Measurements from ENCODE around the gene PHF21B. TPM values are rescaled to one million over a fixed set of nuclear protein-coding genes. Genes with fewer than 3 reads are reported as not detected.

PHF21B gene
- total and polyA plus RNA-seq, 5 donors from 2014 or later = not detected

DNA sequence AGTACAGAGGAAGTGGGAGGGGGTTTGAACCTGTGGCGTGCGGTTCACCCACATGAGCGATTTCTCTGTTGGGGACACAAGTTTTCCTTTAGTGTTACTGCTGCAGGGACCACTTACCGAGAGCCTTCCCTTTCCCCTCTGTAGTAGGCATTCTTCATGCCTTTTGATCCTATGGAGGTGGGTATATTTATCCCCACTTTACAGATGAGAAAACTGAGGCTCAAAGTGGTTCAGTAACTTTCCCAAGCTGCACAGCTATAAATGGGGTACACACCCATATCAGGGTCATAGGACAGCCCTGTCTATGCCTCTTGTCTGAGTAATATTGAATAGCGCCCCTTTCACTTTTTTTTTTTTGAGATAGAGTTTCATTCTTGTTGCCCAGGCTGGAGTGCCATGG, 3.3 kb upstream of the PHF21B start:
- H3K36me3 ChIP-seq (ENCODE audit: control insufficient read depth, insufficient read depth, low read length) = no peaks in the 10 kb centered on the region
- H3K4me1 ChIP-seq (ENCODE audit: control insufficient read depth, insufficient read depth, low read length, poor library complexity, severe bottlenecking) = peaks cover 14% of the 10 kb centered on the region
- no peak overlapping the region for H3K4me3 ChIP-seq (ENCODE audit: low read depth, low read length)
- H3K4me1 Mint-ChIP-seq = peaks cover 0 to 9% (median 6%) of the 10 kb centered on the region in 4 donors
- no peaks in the 10 kb centered on the region for H3K9me3 ChIP-seq (ENCODE audit: control insufficient read depth in 2 of 2, low read length in 2 of 2)
- peaks cover 32% of the 10 kb centered on the region for H3K27me3 Mint-ChIP-seq
- no peak overlapping the region for H3K27ac ChIP-seq (ENCODE audit: insufficient read depth, low read length, poor library complexity, severe bottlenecking)
- no peaks in the 10 kb centered on the region for H3K36me3 Mint-ChIP-seq
- no peak overlapping the region for H3K4me3 Mint-ChIP-seq
- H3K9me3 Mint-ChIP-seq = peaks cover 0 to 2% (median 0%) of the 10 kb centered on the region in 7 donors
- no peak for DNase-seq
- ATAC-seq (ENCODE audit: low read depth in 2 of 2) = no peak
- peaks cover 8% of the 10 kb centered on the region for H3K27me3 ChIP-seq (ENCODE audit: control insufficient read depth, insufficient read depth, low read length)
- no peak overlapping the region for H3K27ac Mint-ChIP-seq

DNA sequence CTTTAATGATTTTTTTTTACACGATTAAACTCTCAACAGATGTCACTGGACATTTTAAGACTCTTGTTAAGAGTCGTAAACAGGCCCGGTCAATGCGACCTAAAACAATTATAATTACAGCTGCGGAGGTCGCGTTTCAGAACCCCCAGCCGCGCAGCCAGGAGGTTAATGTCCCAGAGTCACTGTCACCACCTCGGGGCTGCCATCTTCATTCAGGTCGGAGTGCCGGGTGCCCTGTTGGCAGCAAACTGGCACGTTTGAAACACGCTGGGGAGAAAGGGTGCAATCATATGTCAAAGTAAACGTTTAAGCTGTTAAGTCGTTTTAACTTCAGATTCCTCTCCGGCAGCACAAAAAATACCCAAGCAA, 711 bp upstream of the PHF21B start:
- Histone ChIP-seq H3K27me3 (ENCODE audit: control insufficient read depth, insufficient read depth, low read length) (peaks cover 14% of the 10 kb centered on the region), H3K4me1 (ENCODE audit: control insufficient read depth, insufficient read depth, low read length, poor library complexity, severe bottlenecking) (peaks cover 26% of the 10 kb centered on the region), H3K4me3 (ENCODE audit: low read depth, low read length) (no peak overlapping the region), H3K9me3 (ENCODE audit: control insufficient read depth in 2 of 2, low read length in 2 of 2) (no peaks in the 10 kb centered on the region), H3K27ac (ENCODE audit: insufficient read depth, low read length, poor library complexity, severe bottlenecking) (no peak overlapping the region), H3K36me3 (ENCODE audit: control insufficient read depth, insufficient read depth, low read length) (no peaks in the 10 kb centered on the region)
- no peak for DNase-seq
- H3K27me3 Mint-ChIP-seq = peaks cover 36% of the 10 kb centered on the region
- peaks cover 0 to 5% (median 0%) of the 10 kb centered on the region in 7 donors for H3K9me3 Mint-ChIP-seq
- no peak for ATAC-seq (ENCODE audit: low read depth in 2 of 2)
- H3K27ac Mint-ChIP-seq = no peak overlapping the region
- no peaks in the 10 kb centered on the region for H3K36me3 Mint-ChIP-seq
- H3K4me3 Mint-ChIP-seq = peak overlapping the region; percentile 52 to 93 (median 82)
- H3K4me1 Mint-ChIP-seq = peaks cover 0 to 15% (median 10%) of the 10 kb centered on the region in 4 donors

DNA sequence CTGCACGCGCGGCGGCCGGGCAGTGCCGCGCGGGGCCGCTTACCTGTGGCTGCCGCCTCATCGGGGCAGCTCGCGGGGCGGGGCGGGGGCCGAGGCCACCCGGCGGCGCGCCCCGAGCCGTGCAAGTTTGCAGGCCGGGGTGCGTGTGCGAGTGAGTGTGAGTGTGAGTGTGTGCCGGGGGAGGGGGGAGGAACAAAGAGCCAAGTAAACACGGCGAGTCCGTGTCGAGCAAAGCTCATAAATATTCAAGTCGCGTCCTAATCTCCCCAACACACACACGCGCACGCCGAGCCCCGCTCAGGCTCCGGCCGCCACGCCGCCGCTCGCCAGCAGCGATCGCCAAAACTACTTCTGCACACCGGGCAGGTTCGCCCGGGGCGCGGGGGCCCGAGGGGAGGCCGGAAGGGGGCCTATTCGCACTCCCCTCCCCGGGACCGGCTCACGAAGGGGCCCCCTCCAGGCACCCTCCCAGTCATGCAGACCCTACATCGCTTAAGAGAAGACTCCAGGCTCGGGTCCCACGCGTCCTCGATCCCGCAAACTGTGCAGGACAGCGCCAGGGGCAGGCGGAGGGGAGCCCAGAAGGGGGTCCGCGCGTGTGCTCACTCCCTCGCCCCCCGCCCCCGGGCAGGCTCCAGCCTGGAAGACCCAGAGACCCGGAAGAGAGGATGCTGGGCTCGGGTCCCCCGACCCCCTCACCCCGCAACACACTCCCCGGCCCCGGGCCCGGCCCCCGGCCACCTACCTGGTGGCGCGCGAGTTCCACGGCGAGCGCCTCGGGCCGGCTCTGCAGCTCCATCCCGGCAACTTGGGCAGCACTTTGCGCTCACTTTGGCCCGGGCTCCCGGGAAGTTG, 827 bp downstream of the PHF21B start:
- peaks cover 45% of the 10 kb centered on the region for H3K27me3 Mint-ChIP-seq
- no peak overlapping the region for H3K4me3 ChIP-seq (ENCODE audit: low read depth, low read length)
- no peaks in the 10 kb centered on the region for H3K9me3 ChIP-seq (ENCODE audit: control insufficient read depth in 2 of 2, low read length in 2 of 2)
- H3K27ac ChIP-seq (ENCODE audit: insufficient read depth, low read length, poor library complexity, severe bottlenecking) = no peak overlapping the region
- no peak for DNase-seq
- peaks cover 0 to 15% (median 10%) of the 10 kb centered on the region in 4 donors for H3K4me1 Mint-ChIP-seq
- no peaks in the 10 kb centered on the region for H3K36me3 Mint-ChIP-seq
- H3K27me3 ChIP-seq (ENCODE audit: control insufficient read depth, insufficient read depth, low read length) = peaks cover 24% of the 10 kb centered on the region
- H3K36me3 ChIP-seq (ENCODE audit: control insufficient read depth, insufficient read depth, low read length) = no peaks in the 10 kb centered on the region
- H3K27ac Mint-ChIP-seq = no peak overlapping the region
- ATAC-seq (ENCODE audit: low read depth in 2 of 2) = no peak
- peaks cover 26% of the 10 kb centered on the region for H3K4me1 ChIP-seq (ENCODE audit: control insufficient read depth, insufficient read depth, low read length, poor library complexity, severe bottlenecking)
- peaks cover 0 to 6% (median 0%) of the 10 kb centered on the region in 7 donors for H3K9me3 Mint-ChIP-seq
- H3K4me3 Mint-ChIP-seq = no peak overlapping the region

DNA sequence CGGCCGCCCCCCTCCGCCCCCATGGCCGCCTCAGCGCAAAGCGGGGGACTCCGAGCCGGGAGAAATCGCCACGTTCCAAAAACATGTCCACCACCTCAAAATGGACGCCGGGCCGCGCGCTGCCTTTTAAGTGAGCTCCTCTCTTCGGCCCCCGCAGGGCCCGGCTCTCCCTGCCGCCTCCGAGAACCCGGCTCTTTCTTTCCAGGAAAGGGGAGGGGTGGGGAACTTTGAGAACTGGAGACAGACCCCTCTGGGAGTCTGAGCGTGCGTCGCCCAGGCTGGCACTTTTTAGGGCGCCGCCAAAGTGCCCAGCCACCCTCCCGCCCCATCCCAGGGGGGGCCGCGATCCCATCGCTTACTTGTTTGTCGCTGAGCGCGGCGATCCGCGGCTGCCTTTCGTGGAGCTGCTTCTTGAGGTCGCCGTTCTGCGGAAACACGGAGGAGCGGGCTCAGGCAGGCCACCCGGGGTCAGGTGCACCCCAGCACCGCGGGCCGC, 1.6 kb downstream of the PHF21B start:
- ATAC-seq (ENCODE audit: low read depth in 2 of 2) (no peak), DNase-seq (no peak)
- no peak overlapping the region for H3K4me3 ChIP-seq (ENCODE audit: low read depth, low read length)
- peaks cover 49% of the 10 kb centered on the region for H3K27me3 Mint-ChIP-seq
- peaks cover 26% of the 10 kb centered on the region for H3K4me1 ChIP-seq (ENCODE audit: control insufficient read depth, insufficient read depth, low read length, poor library complexity, severe bottlenecking)
- no peak overlapping the region for H3K27ac Mint-ChIP-seq
- H3K27ac ChIP-seq (ENCODE audit: insufficient read depth, low read length, poor library complexity, severe bottlenecking) = no peak overlapping the region
- peaks cover 0 to 15% (median 10%) of the 10 kb centered on the region in 4 donors for H3K4me1 Mint-ChIP-seq
- peak overlapping the region in 1 of 4 donors; percentile 35 for H3K4me3 Mint-ChIP-seq
- peaks cover 0 to 6% (median 0%) of the 10 kb centered on the region in 7 donors for H3K9me3 Mint-ChIP-seq
- H3K9me3 ChIP-seq (ENCODE audit: control insufficient read depth in 2 of 2, low read length in 2 of 2) = no peaks in the 10 kb centered on the region
- H3K27me3 ChIP-seq (ENCODE audit: control insufficient read depth, insufficient read depth, low read length) = peaks cover 24% of the 10 kb centered on the region
- no peaks in the 10 kb centered on the region for H3K36me3 Mint-ChIP-seq
- H3K36me3 ChIP-seq (ENCODE audit: control insufficient read depth, insufficient read depth, low read length) = no peaks in the 10 kb centered on the region

DNA sequence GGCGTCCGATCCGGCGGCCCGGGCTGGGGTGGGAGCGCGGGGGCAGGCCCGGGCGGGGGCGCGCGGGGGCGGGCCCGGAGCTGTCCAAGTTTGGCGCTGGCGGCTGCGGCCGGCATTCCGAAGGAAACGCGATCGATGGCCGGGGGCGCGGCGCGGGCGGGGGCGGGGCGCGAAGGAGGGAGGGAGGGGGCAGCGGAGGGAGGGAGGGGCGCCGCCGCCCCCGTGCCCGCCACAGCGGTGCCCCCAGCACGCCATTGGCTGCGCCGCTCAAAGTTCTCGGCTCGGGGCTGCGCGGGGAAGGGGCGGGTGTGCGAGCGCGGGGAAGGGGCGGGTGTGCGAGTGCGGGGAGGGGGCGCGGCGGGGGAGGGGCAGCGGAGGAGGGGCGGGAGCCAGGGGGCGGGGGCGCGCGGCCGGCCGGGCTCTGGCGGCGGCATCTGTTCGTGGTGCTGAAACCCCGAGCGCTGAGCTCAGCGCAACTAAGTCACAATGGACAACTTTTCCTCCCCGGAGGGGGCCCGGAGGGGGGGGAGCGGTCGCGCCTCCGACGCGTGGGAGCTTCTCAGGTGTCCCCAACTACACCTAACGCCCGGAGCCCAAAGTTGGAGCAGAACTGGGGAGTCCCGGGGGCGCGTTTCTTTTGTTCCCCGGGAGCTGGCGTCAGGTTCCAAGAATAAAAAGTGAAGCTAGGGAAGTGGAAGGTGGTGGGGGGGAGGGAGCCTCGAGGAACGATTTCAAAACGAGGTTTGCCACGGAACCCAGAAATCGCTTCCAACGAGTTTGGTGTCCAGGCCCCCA, 2.2 kb downstream of the PHF21B start:
- peaks cover 24% of the 10 kb centered on the region for H3K27me3 ChIP-seq (ENCODE audit: control insufficient read depth, insufficient read depth, low read length)
- DNase-seq = no peak

DNA sequence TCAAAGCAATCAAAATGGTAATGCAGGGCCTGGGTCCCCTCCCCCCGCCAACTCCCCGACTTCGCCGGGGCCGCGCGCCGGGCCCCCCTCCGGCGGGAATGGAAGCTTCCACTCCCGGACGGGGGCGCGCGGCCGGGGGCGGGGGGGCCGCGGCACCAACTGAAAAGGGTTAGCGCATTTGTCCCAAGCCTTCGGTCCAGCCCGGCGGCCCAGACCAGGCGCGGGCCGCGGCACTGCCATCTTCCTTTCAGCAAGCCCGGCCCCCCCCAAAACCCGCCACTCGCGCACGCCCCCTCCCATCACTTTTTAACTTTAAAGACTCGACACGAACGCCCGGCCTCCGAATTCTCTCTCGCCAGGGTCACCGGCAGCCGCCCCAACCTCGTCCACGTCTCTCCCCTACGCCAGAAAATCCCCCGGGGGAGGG, 2.8 kb downstream of the PHF21B start:
- ATAC-seq (ENCODE audit: low read depth in 2 of 2) (no peak), DNase-seq (no peak)
- Mint-ChIP-seq H3K27me3 (peaks cover 57% of the 10 kb centered on the region), H3K9me3 (peaks cover 0 to 6% (median 0%) of the 10 kb centered on the region in 7 donors), H3K27ac (no peak overlapping the region), H3K36me3 (no peaks in the 10 kb centered on the region), H3K4me1 (peaks cover 0 to 15% (median 10%) of the 10 kb centered on the region in 4 donors), H3K4me3 (peak overlapping the region in 2 of 4 donors; percentile 69 to 78)
- Histone ChIP-seq H3K36me3 (ENCODE audit: control insufficient read depth, insufficient read depth, low read length) (no peaks in the 10 kb centered on the region), H3K9me3 (ENCODE audit: control insufficient read depth in 2 of 2, low read length in 2 of 2) (no peaks in the 10 kb centered on the region), H3K4me1 (ENCODE audit: control insufficient read depth, insufficient read depth, low read length, poor library complexity, severe bottlenecking) (peaks cover 26% of the 10 kb centered on the region), H3K27me3 (ENCODE audit: control insufficient read depth, insufficient read depth, low read length) (peaks cover 24% of the 10 kb centered on the region), H3K4me3 (ENCODE audit: low read depth, low read length) (no peak overlapping the region), H3K27ac (ENCODE audit: insufficient read depth, low read length, poor library complexity, severe bottlenecking) (no peak overlapping the region)

More for the DNA sequence above, 2.2 kb downstream of the PHF21B start:
- no peak for ATAC-seq (ENCODE audit: low read depth in 2 of 2)
- Histone ChIP-seq H3K4me1 (ENCODE audit: control insufficient read depth, insufficient read depth, low read length, poor library complexity, severe bottlenecking) (peaks cover 26% of the 10 kb centered on the region), H3K27ac (ENCODE audit: insufficient read depth, low read length, poor library complexity, severe bottlenecking) (no peak overlapping the region), H3K9me3 (ENCODE audit: control insufficient read depth in 2 of 2, low read length in 2 of 2) (no peaks in the 10 kb centered on the region), H3K36me3 (ENCODE audit: control insufficient read depth, insufficient read depth, low read length) (no peaks in the 10 kb centered on the region), H3K4me3 (ENCODE audit: low read depth, low read length) (no peak overlapping the region)
- Mint-ChIP-seq H3K36me3 (no peaks in the 10 kb centered on the region), H3K27me3 (peaks cover 51% of the 10 kb centered on the region), H3K4me3 (no peak overlapping the region), H3K9me3 (peaks cover 0 to 6% (median 0%) of the 10 kb centered on the region in 7 donors), H3K4me1 (peaks cover 0 to 15% (median 10%) of the 10 kb centered on the region in 4 donors), H3K27ac (no peak overlapping the region)

DNA sequence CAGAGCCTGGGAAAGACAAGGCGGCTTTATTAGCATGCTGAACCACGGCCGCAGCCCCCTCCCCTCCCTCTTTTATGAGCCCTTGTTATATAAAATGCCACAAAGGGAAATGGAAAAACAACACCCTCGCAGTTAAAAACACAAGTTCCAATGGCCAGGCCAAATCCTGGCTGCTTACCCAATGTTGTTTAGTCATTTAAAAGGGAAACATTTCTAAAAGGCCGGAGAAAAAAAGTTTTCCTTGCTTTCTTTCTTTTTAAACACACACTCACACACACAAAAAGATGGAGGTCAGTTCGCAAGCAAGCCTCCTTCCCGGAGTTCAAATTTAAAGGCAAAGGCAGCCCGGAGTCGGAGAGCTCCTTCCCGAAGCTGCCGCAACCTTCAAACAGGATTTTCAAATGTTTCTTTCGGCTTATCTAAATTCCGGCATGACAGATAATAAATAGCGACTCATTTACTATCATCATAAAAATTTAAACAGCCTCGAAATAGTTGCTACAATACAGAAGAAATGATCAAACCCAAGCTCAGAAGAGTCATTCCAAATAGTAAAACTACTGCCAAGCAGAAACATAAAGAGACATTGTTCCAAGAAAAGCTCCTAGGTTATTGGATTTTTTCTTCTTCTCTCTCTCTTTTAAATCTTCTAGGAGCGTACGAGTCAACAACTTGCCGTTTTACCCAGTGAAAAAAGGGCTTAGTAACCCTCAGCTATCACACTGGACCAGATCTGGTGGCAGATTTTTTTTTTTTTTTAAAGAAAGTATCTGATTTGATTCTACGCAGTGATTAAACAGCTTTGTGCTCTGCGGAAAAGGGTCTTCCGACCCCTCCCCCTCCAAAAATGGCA, 3.5 kb downstream of the PHF21B start:
- Histone ChIP-seq H3K27me3 (ENCODE audit: control insufficient read depth, insufficient read depth, low read length) (peaks cover 20% of the 10 kb centered on the region), H3K4me1 (ENCODE audit: control insufficient read depth, insufficient read depth, low read length, poor library complexity, severe bottlenecking) (peaks cover 26% of the 10 kb centered on the region), H3K4me3 (ENCODE audit: low read depth, low read length) (no peak overlapping the region), H3K27ac (ENCODE audit: insufficient read depth, low read length, poor library complexity, severe bottlenecking) (no peak overlapping the region), H3K36me3 (ENCODE audit: control insufficient read depth, insufficient read depth, low read length) (no peaks in the 10 kb centered on the region), H3K9me3 (ENCODE audit: control insufficient read depth in 2 of 2, low read length in 2 of 2) (no peaks in the 10 kb centered on the region)
- peaks cover 0 to 15% (median 10%) of the 10 kb centered on the region in 4 donors for H3K4me1 Mint-ChIP-seq
- no peaks in the 10 kb centered on the region for H3K36me3 Mint-ChIP-seq
- no peak for ATAC-seq (ENCODE audit: low read depth in 2 of 2)
- peaks cover 56% of the 10 kb centered on the region for H3K27me3 Mint-ChIP-seq
- H3K4me3 Mint-ChIP-seq = peak overlapping the region in 3 of 4 donors; percentile 38 to 78 (median 69)
- H3K27ac Mint-ChIP-seq = no peak overlapping the region
- H3K9me3 Mint-ChIP-seq = peaks cover 0 to 6% (median 0%) of the 10 kb centered on the region in 7 donors
- no peak for DNase-seq

Data from CD4-positive, CD25-positive, alpha-beta regulatory T cell (primary cell).